Forelimb muscle (tissue), 1 donor: Measurements from ENCODE around the gene COL23A1. TPM values are rescaled to one million over a fixed set of nuclear protein-coding genes. Genes with fewer than 3 reads are reported as not detected.
"Not testable (repeated sequence)": the region's sequence is repeated elsewhere in the genome, so short reads cannot be mapped to it uniquely, and the experiment has no call there.

Experiments used
- DNase-seq: peaks from one replicate; pipeline ENCODE4 v3.0.0-alpha.2; 2013; ENCODE audit warnings: low read depth
- polyA plus RNA-seq: library from polyadenylated mRNA; unstranded; fragments of 120-200 nt; gene quantifications from one replicate; pipeline ENCODE4 v1.2.1, GENCODE V29; 2013; ENCODE audit not compliant: insufficient read length

COL23A1 gene
- polyA plus RNA-seq, 1 donor: 10.1 TPM

GRCh38 chr5:178381206-178381605 is 209.0 kb downstream of the COL23A1 start:
- no peak for DNase-seq

GRCh38 chr5:178380541-178381074 is 209.6 kb downstream of the COL23A1 start:
- no peak for DNase-seq

GRCh38 chr5:178380086-178380485 is 210.1 kb downstream of the COL23A1 start:
- no peak for DNase-seq

- no peak for DNase-seq
These were observed 211.4 kb downstream of the COL23A1 start for GRCh38 chr5:178378527-178379484.

GRCh38 chr5:178377583-178378270 is 212.5 kb downstream of the COL23A1 start:
- DNase-seq: no peak

GRCh38 chr5:178376921-178377582 is 213.1 kb downstream of the COL23A1 start:
- DNase-seq: no peak

- DNase-seq: no peak
These were observed 214.8 kb downstream of the COL23A1 start for GRCh38 chr5:178375348-178375747.

- no peak for DNase-seq
These were observed 216.5 kb downstream of the COL23A1 start for GRCh38 chr5:178373711-178374110.

GRCh38 chr5:178372142-178372571 is 218.0 kb downstream of the COL23A1 start:
- no peak for DNase-seq

GRCh38 chr5:178371362-178372111 is 218.7 kb downstream of the COL23A1 start:
- no peak for DNase-seq

- no peak for DNase-seq
These were observed 220.1 kb downstream of the COL23A1 start for GRCh38 chr5:178370102-178370501.

GRCh38 chr5:178369469-178369868 is 220.7 kb downstream of the COL23A1 start:
- DNase-seq: not testable (repeated sequence)

GRCh38 chr5:178368716-178369300 is 221.4 kb downstream of the COL23A1 start:
- DNase-seq: no peak

GRCh38 chr5:178368274-178368673 is 221.9 kb downstream of the COL23A1 start:
- no peak for DNase-seq

GRCh38 chr5:178367736-178368120 is 222.5 kb downstream of the COL23A1 start:
- DNase-seq: no peak

GRCh38 chr5:178366998-178367735 is 223.0 kb downstream of the COL23A1 start:
- DNase-seq: no peak

GRCh38 chr5:178365501-178366440 is 224.4 kb downstream of the COL23A1 start:
- DNase-seq: no peak

GRCh38 chr5:178364326-178364675 is 225.9 kb downstream of the COL23A1 start:
- DNase-seq: no peak
